Parathyroid adenoma (tissue), 2 donors: ENCODE data around the gene RPL7A.
A peak's percentile ranks its signal among the peaks of the same experiment; 100 is the strongest.

Source experiments
- H2AFZ ChIP-seq: fragments of 300-600 bp; sonication (generic); one replicate; pipeline ENCODE4 v1.7.0; 2017; ENCODE audit warnings: antibody characterized with exemption, mild to moderate bottlenecking
- H3K27ac ChIP-seq: fragments of 300-600 bp; sonication (generic); one replicate; pipeline ENCODE4 v1.7.0; 2017
- H3K27me3 ChIP-seq: fragments of 300-600 bp; sonication (generic); one replicate; pipeline ENCODE4 v1.7.0; 2017; ENCODE audit warnings: low read length; ENCODE audit not compliant: control insufficient read depth, insufficient read depth
- H3K36me3 ChIP-seq: fragments of 300-600 bp; sonication (generic); one replicate; pipeline ENCODE4 v1.7.0; 2017; ENCODE audit warnings: low read length; ENCODE audit not compliant: control insufficient read depth, insufficient read depth
- H3K4me1 ChIP-seq: fragments of 300-600 bp; sonication (generic); one replicate; pipeline ENCODE4 v1.7.0; 2017; ENCODE audit warnings: control low read depth
- H3K4me2 ChIP-seq: fragments of 300-600 bp; sonication (generic); one replicate; pipeline ENCODE4 v1.7.0; 2017; ENCODE audit warnings: low read length
- H3K4me3 ChIP-seq: fragments of 300-600 bp; sonication (generic); one replicate; pipeline ENCODE4 v1.7.0; 2017; ENCODE audit warnings: low read depth, low read length
- H3K79me2 ChIP-seq: fragments of 300-600 bp; sonication (generic); one replicate; pipeline ENCODE4 v1.7.0; 2017; ENCODE audit warnings: control low read depth
- H3K9ac ChIP-seq: fragments of 300-600 bp; sonication (generic); one replicate; pipeline ENCODE4 v1.7.0; 2017; ENCODE audit warnings: mild to moderate bottlenecking
- H3K9me3 ChIP-seq: fragments of 300-600 bp; sonication (generic); one replicate; pipeline ENCODE4 v1.7.0; 2017; ENCODE audit warnings: low read length; ENCODE audit not compliant: control insufficient read depth
- TF ChIP-seq, protein P1 (sequence below): fragments of 300-600 bp; sonication (generic); IDR thresholded peaks from one replicate; pipeline ENCODE4 v1.7.0; 2017; ENCODE audit warnings: antibody characterized with exemption, mild to moderate bottlenecking
- donor health status: primary hyperparathyroidism.

RPL7A gene

DNA sequence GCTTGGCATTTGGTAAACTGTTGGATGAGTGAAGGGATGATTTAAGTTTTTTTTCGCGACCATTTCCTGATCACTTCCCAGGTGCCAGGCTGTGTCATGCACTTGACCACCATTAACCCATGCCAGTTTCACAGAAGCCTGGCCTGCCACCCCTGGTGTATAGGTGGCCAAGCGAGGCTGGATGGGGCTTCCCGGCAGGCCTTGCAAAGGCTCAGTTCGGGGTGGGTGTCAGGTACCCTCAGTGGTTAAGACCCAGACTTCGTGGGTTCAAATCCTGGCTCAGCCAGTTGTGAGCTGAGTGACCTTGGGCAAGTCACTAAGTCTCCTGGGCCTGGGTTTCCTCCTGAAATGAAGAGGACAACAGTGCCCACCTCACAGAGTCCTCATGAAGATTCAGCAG, 2.4 kb upstream of the RPL7A start:
- H3K9ac ChIP-seq, result no peak overlapping the region
- no peak overlapping the region for H2AFZ ChIP-seq
- peaks cover 3% of the 10 kb centered on the region for H3K4me1 ChIP-seq
- no peak overlapping the region for H3K27ac ChIP-seq
- H3K4me2 ChIP-seq, result no peak overlapping the region
- TF ChIP-seq, protein P1, sequence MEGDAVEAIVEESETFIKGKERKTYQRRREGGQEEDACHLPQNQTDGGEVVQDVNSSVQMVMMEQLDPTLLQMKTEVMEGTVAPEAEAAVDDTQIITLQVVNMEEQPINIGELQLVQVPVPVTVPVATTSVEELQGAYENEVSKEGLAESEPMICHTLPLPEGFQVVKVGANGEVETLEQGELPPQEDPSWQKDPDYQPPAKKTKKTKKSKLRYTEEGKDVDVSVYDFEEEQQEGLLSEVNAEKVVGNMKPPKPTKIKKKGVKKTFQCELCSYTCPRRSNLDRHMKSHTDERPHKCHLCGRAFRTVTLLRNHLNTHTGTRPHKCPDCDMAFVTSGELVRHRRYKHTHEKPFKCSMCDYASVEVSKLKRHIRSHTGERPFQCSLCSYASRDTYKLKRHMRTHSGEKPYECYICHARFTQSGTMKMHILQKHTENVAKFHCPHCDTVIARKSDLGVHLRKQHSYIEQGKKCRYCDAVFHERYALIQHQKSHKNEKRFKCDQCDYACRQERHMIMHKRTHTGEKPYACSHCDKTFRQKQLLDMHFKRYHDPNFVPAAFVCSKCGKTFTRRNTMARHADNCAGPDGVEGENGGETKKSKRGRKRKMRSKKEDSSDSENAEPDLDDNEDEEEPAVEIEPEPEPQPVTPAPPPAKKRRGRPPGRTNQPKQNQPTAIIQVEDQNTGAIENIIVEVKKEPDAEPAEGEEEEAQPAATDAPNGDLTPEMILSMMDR, result no peak
- H3K36me3 ChIP-seq, result no peaks in the 10 kb centered on the region
- H3K27me3 ChIP-seq, result no peaks in the 10 kb centered on the region
- H3K9me3 ChIP-seq, result no peaks in the 10 kb centered on the region
- no peaks in the 10 kb centered on the region for H3K79me2 ChIP-seq
- no peak overlapping the region for H3K4me3 ChIP-seq

DNA sequence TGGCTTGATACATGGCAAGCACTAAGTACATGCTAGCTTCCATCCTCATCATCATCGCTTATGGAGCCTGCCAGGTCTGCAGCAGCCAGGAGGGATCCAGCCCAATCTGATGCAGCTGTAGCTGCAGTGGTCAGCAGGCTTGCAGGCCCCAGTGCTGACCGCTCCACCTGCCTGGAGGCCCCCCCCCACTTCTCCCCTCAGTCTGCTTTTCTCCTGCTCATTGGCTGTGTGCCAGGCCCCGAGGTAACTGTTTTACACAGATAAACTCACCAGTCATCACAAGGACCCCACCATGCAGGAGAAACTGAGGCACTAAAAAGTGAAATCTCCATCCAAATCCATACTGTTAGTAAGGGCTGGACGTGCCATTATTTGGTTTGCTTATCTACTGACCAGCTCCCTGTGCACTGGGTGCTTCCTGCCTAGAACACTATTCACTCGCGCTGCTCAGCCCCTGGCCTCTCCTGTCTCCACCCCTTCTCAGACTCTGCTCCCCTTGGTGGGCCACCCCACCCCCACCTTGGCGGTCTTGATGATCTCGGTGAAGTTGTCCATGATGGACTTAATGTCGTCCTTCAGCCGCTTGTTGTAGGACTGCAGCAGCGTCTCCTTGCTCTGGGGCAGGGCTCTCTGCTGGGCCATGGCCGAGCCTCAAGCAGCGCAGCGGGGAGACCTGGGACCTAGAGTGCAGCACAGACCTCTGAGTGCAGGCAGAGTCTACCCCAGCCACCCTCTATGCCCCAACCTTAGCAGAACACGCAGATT, 1.8 kb upstream of the RPL7A start:
- Histone ChIP-seq H3K4me3 (peak overlapping the region; percentile 77), H2AFZ (no peak overlapping the region), H3K36me3 (no peaks in the 10 kb centered on the region), H3K27ac (no peak overlapping the region), H3K4me2 (peak overlapping the region; percentile 76), H3K79me2 (no peaks in the 10 kb centered on the region), H3K27me3 (no peaks in the 10 kb centered on the region), H3K9ac (no peak overlapping the region), H3K9me3 (no peaks in the 10 kb centered on the region), H3K4me1 (peaks cover 3% of the 10 kb centered on the region)
- TF ChIP-seq, protein P1, result no peak

GRCh38 chr9:133347515-133347984, 468 bp upstream of the RPL7A start:
- H3K4me2 ChIP-seq, result peak overlapping the region; percentile 91
- peak overlapping the region; percentile 77 for H3K4me3 ChIP-seq
- TF ChIP-seq, protein P1, result no peak
- no peaks in the 10 kb centered on the region for H3K27me3 ChIP-seq
- H3K79me2 ChIP-seq, result no peaks in the 10 kb centered on the region
- H3K4me1 ChIP-seq, result peaks cover 3% of the 10 kb centered on the region
- no peak overlapping the region for H3K9ac ChIP-seq
- peak overlapping the region; percentile 93 for H2AFZ ChIP-seq
- no peaks in the 10 kb centered on the region for H3K9me3 ChIP-seq
- H3K27ac ChIP-seq, result peak overlapping the region; percentile 88
- no peaks in the 10 kb centered on the region for H3K36me3 ChIP-seq

GRCh38 chr9:133348718-133349573, 928 bp downstream of the RPL7A start:
- TF ChIP-seq, protein P1, result no peak
- H2AFZ ChIP-seq, result no peak overlapping the region
- H3K4me3 ChIP-seq, result peak overlapping the region; percentile 77
- H3K9ac ChIP-seq, result peak overlapping the region; percentile 84
- no peaks in the 10 kb centered on the region for H3K79me2 ChIP-seq
- H3K27me3 ChIP-seq, result no peaks in the 10 kb centered on the region
- no peaks in the 10 kb centered on the region for H3K9me3 ChIP-seq
- no peaks in the 10 kb centered on the region for H3K36me3 ChIP-seq
- peak overlapping the region; percentile 91 for H3K4me2 ChIP-seq
- H3K4me1 ChIP-seq, result peaks cover 3% of the 10 kb centered on the region
- H3K27ac ChIP-seq, result peak overlapping the region; percentile 88
